Central memory CD8-positive, alpha-beta T cell (primary cell): ENCODE data around the gene OTULIN.

ENCODE experiments used
- ATAC-seq: fragments of 150-1000 bp; cut with Tn5 transposase; replicated peaks from 2 replicates; pipeline ENCODE4 v1.10.0; 2022; ENCODE audit warnings: mild to moderate bottlenecking, moderate FRiP score, moderate number of reproducible peaks; ENCODE audit not compliant: poor library complexity, severe bottlenecking; ENCODE audit errors: extremely low read depth
- DNase-seq, 2 donors: peaks; one replicate each; pipeline ENCODE4 v3.0.0; 2021; ENCODE audit warnings: low spot score in 2 of 2
- H3K27ac Mint-ChIP-seq: one replicate; pipeline ENCODE4 v1.8.0; 2022; ENCODE audit warnings: low read depth, mild to moderate bottlenecking, moderate library complexity, mixed read lengths
- H3K27me3 Mint-ChIP-seq: one replicate; pipeline ENCODE4 v1.8.0; 2022; ENCODE audit warnings: mixed read lengths
- H3K36me3 Mint-ChIP-seq: one replicate; pipeline ENCODE4 v1.8.0; 2022; ENCODE audit warnings: mild to moderate bottlenecking, moderate library complexity, mixed read lengths; ENCODE audit not compliant: insufficient read depth
- H3K4me1 Mint-ChIP-seq: one replicate; pipeline ENCODE4 v1.8.0; 2022; ENCODE audit warnings: mixed read lengths
- H3K4me3 Mint-ChIP-seq: one replicate; pipeline ENCODE4 v1.8.0; 2022; ENCODE audit warnings: mild to moderate bottlenecking, moderate library complexity, mixed read lengths
- H3K9me3 Mint-ChIP-seq: one replicate; pipeline ENCODE4 v1.8.0; 2022; ENCODE audit warnings: mixed read lengths

OTULIN gene

DNA sequence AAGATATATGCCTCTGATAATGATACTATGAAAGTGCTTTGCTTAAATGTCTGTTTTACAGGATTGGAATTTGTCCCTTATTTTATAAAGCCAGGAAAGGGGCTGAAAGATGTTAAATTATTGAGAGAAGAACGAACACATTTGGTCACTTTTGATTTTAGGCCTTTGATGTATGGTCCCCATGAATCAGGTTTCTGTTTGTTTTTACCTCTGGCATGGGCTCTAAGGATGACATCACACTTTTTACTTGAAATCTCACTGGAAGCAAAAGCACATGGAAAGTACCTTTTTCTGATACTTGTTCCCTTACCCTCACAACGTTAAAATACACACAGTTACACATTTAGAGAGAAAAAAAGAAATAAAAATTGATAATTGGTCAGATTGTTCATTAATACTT lies 6.9 kb downstream of the OTULIN start:
- peak overlapping the region; percentile 75 for H3K4me3 Mint-ChIP-seq
- ATAC-seq = no peak

DNA sequence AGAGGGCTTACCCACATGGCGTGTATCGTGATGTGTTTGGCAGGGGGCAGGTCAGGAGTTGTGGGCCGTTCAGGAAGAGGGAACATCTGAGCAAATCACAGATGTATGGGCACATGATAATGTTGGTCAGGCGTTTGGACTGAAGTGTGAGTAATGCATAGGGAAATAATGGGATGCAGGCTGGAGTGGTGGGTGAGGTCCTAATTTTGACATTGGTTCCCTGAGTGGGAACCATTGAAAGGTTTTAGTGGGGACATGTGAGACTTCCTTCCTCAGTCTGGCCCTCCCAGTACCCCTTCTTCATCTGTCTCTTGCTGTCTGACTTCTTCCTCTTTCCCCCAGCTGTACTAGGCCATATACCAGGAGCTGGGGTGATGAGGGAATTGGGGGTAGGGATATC lies 7.6 kb downstream of the OTULIN start:
- no peaks in the 10 kb centered on the region for H3K9me3 Mint-ChIP-seq
- no peaks in the 10 kb centered on the region for H3K27me3 Mint-ChIP-seq
- H3K4me3 Mint-ChIP-seq = peak overlapping the region; percentile 75
- H3K27ac Mint-ChIP-seq = peak overlapping the region; percentile 93
- peaks cover 38% of the 10 kb centered on the region for H3K36me3 Mint-ChIP-seq
- no peak for ATAC-seq
- H3K4me1 Mint-ChIP-seq = peaks cover 79% of the 10 kb centered on the region
- DNase-seq = no peak

More for the DNA sequence above, 6.9 kb downstream of the OTULIN start:
- Mint-ChIP-seq H3K36me3 (peaks cover 37% of the 10 kb centered on the region), H3K27ac (peak overlapping the region; percentile 93), H3K4me1 (peaks cover 82% of the 10 kb centered on the region), H3K27me3 (no peaks in the 10 kb centered on the region), H3K9me3 (no peaks in the 10 kb centered on the region)
- no peak for DNase-seq

DNA sequence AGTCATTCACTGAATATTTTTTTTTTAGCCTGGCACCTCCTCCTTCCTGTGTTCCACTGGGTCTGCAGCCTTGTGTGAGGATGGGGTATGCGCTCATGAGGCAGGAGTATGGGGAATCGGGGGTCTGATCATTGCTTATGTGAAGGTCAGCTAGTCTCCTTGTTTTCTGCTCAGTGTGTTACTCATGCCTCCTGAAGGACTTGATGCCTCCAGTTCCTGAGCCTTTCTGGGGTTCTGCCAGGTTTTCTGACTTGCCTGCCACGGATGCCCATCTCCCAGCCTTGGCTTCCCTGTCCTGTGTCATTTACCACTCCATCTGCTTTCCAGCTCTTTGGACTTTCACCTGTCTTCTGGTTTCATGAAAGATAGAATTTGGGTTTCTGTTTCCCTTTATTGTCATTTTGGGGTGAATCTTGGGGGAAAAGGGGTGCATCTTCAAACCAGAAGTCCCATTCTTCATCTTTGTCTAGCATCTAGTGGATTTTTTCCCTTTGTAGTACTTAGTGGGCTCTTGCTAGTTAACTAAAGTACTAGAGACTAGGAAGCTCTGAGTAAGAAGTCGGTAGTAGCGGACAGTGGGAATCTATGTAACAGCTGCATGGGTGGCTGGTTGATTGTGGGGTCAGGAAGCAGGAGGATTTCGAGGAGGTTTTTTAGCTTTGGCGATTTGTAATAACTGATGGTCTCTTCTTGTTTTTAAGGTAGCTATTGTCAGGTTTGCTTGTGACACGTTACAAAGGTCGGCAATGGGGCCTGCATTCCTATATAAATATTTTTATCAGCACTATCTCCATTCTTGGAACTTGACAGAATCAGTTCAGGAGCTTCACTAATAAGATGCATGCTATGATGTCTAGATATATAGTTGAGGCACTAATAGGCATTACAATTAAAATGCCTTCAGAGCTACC lies 8.2 kb downstream of the OTULIN start:
- H3K27ac Mint-ChIP-seq = peak overlapping the region; percentile 93
- H3K27me3 Mint-ChIP-seq = no peaks in the 10 kb centered on the region
- no peaks in the 10 kb centered on the region for H3K9me3 Mint-ChIP-seq
- ATAC-seq = no peak
- H3K4me3 Mint-ChIP-seq = peak overlapping the region; percentile 75
- H3K4me1 Mint-ChIP-seq = peaks cover 81% of the 10 kb centered on the region
- no peak for DNase-seq
- peaks cover 36% of the 10 kb centered on the region for H3K36me3 Mint-ChIP-seq

GRCh38 chr5:14673443-14673842 lies 8.9 kb downstream of the OTULIN start:
- Mint-ChIP-seq H3K9me3 (no peaks in the 10 kb centered on the region), H3K36me3 (peaks cover 35% of the 10 kb centered on the region), H3K4me3 (peak overlapping the region; percentile 75), H3K4me1 (peaks cover 81% of the 10 kb centered on the region), H3K27me3 (no peaks in the 10 kb centered on the region), H3K27ac (peak overlapping the region; percentile 93)
- ATAC-seq (no peak), DNase-seq (no peak)

DNA sequence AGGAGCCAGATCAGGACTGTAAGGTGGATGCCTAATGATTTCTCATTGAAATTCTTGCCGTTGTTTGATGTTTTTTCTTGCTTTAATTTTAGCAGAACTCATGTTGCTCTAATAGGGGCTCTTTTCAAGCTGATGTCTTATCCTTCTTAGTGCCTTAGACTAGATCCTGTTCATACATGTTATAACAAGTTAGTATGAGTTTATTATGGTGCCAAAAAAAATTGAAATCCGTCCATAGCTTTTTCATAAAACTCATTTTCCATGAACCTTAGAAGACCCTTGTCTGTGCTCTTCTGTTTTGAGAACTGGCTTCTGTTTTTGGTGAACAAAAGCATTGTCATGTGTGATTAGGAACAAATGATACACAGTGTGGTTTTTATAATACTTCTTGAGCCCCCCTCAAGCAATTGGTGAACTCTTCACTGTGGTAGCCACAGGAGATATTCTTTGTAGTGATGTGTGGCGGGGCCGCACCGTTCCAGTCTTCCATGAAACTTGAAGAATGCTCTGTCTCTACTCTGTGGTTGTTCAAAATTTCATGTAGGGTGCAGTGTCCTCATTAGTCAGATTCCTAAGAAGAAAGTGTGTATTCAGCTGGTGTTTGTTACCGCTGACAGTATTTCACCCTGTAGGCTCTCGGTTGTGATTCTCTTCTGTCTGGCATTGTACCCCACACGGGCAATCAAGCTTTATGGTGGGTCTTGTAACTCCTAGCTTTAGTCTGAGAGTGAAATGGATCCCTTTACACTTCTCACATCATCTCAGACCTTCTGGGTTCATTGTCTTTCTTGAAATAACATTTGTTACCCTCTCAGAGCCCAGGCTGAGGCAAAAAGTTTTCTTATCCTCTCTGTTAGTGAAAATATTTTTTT lies 10.7 kb downstream of the OTULIN start:
- peaks cover 40% of the 10 kb centered on the region for H3K36me3 Mint-ChIP-seq
- H3K27ac Mint-ChIP-seq = peak overlapping the region; percentile 95

DNA sequence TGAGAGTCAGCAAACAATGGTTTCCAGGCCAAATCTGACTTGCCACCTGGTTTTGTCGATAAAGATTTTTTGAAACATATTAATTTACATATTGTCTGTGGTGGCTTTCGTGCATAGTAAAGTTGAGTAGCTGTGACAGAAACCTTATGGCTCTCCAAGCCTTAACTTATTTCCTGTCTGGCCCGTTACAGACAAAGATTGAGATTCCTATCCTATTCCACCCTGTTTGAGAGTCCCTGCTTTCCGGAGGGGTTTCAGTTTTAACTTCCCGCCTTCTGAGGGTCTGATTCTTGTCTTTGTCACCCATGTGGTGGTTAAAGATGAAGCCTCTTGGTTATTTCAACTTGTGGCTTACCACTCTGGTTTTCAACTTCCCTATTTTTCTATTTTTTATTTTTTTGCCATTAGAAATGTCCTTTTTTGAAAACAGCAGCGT lies 11.4 kb downstream of the OTULIN start:
- ATAC-seq = peak; percentile 51
- Mint-ChIP-seq H3K9me3 (no peaks in the 10 kb centered on the region), H3K27me3 (no peaks in the 10 kb centered on the region), H3K4me1 (peaks cover 74% of the 10 kb centered on the region), H3K36me3 (peaks cover 45% of the 10 kb centered on the region), H3K4me3 (peak overlapping the region; percentile 76), H3K27ac (peak overlapping the region; percentile 95)
- no peak for DNase-seq

More for the DNA sequence above, 10.7 kb downstream of the OTULIN start:
- no peak for DNase-seq
- no peaks in the 10 kb centered on the region for H3K9me3 Mint-ChIP-seq
- peaks cover 80% of the 10 kb centered on the region for H3K4me1 Mint-ChIP-seq
- no peaks in the 10 kb centered on the region for H3K27me3 Mint-ChIP-seq
- H3K4me3 Mint-ChIP-seq = peak overlapping the region; percentile 76
- ATAC-seq = no peak

DNA sequence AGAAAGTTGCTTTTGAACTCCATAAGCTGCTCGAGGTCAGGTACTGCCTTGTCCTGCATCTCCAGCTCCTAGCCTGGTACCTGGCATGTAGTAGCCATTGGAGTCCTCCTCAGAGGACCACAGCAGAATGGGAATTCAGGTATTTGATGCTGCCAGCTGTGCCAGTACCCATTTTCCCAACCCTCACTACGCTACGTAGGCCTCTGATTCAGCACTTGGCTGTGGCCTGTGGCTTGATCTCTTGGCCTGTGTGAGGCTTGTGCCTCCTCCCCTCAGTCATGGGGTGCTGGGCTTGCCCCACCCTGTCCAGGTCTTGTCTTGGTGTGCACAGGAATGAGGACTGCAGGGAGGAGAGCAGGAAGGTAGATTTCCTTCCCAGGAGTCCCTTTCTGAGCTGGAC lies 11.8 kb downstream of the OTULIN start:
- no peaks in the 10 kb centered on the region for H3K9me3 Mint-ChIP-seq
- H3K36me3 Mint-ChIP-seq = peaks cover 44% of the 10 kb centered on the region
- peaks cover 70% of the 10 kb centered on the region for H3K4me1 Mint-ChIP-seq
- peak overlapping the region; percentile 95 for H3K27ac Mint-ChIP-seq
- peak; percentile 57 for ATAC-seq
- no peak for DNase-seq
- H3K4me3 Mint-ChIP-seq = peak overlapping the region; percentile 76
- H3K27me3 Mint-ChIP-seq = no peaks in the 10 kb centered on the region

GRCh38 chr5:14678773-14679334 lies 14.3 kb downstream of the OTULIN start:
- peak overlapping the region; percentile 60 for H3K27ac Mint-ChIP-seq
- peaks cover 44% of the 10 kb centered on the region for H3K4me1 Mint-ChIP-seq
- H3K9me3 Mint-ChIP-seq = no peaks in the 10 kb centered on the region
- no peaks in the 10 kb centered on the region for H3K27me3 Mint-ChIP-seq
- no peak for ATAC-seq
- no peak for DNase-seq
- no peak overlapping the region for H3K4me3 Mint-ChIP-seq
- peaks cover 59% of the 10 kb centered on the region for H3K36me3 Mint-ChIP-seq

GRCh38 chr5:14679595-14679994 lies 15.1 kb downstream of the OTULIN start:
- peaks cover 43% of the 10 kb centered on the region for H3K4me1 Mint-ChIP-seq
- H3K27me3 Mint-ChIP-seq = no peaks in the 10 kb centered on the region
- DNase-seq = no peak
- ATAC-seq = no peak
- H3K9me3 Mint-ChIP-seq = no peaks in the 10 kb centered on the region
- no peak overlapping the region for H3K27ac Mint-ChIP-seq
- peaks cover 58% of the 10 kb centered on the region for H3K36me3 Mint-ChIP-seq
- no peak overlapping the region for H3K4me3 Mint-ChIP-seq

DNA sequence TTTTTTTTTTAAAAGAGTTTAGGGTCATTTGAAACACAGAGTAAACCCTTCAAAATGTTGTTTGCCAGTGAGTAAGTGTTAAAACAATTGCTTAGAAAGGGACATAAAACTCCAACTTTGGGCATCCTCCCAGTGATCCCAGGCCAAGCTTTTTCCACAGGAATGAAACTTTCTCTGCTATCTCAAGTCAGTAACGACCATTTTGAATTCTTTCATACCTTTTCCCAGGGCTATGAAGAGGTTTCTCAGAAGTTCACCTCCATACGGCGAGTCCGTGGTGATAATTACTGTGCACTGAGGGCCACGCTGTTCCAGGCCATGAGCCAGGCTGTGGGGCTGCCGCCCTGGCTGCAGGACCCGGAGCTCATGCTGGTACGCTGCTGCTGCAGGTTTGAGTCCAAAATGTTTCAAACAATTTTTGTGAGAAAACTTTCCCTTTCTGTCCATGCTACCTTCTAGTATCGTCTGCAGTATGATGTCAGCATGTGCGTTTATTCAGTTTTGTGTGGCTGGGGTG lies 16.8 kb downstream of the OTULIN start:
- Mint-ChIP-seq H3K4me3 (no peak overlapping the region), H3K27me3 (no peaks in the 10 kb centered on the region), H3K27ac (no peak overlapping the region), H3K4me1 (peaks cover 40% of the 10 kb centered on the region), H3K9me3 (no peaks in the 10 kb centered on the region), H3K36me3 (peaks cover 59% of the 10 kb centered on the region)
- no peak for DNase-seq
- ATAC-seq = no peak

DNA sequence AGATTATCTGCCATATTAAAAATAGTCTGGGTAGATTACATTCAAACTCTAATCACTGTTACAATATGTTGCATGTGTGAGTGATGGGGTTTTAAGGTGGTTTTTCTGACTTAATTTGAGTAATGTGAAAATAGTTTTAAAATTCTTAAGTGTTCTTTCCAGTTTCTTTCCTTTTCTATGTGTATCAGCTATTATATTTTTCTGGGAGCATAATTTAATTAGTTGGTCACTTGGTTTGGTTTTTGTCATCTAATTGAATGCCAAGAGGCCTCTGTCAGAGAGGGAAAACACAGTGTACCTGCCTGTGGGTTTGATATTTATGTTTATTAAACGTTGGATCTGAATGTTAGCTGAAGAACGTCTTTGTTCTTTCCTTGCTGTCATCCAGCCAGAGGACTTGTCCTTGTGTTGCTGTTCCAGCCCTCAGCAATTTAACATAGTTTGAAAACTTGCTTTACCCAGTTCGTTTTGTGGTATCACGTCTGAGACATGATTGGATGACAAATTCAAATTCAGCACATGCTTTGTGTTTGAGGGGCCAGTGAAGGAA lies 19.5 kb downstream of the OTULIN start:
- Mint-ChIP-seq H3K9me3 (no peaks in the 10 kb centered on the region), H3K27me3 (no peaks in the 10 kb centered on the region), H3K36me3 (peaks cover 76% of the 10 kb centered on the region), H3K4me1 (peaks cover 20% of the 10 kb centered on the region), H3K4me3 (no peak overlapping the region), H3K27ac (no peak overlapping the region)
- ATAC-seq (no peak), DNase-seq (no peak)

DNA sequence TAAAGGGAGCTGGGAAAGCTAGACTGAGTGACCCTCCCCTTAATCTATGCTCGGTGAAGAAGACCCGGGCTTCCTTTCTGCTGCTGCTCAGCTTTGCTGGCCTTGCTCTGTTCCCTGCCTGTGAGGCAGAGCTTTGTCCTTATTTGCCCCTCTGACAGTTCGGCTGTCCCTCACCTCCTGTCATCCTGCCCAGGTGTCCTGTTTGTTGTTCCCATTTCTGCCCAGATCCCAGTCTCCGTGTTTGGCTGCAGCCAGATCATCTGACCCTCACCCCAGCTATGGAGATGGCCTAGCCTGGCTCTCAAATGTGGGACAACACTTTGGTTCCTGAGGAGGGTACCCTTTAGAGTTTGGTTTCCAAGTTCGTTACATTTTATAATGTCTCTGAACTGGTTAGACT lies 20.2 kb downstream of the OTULIN start:
- Mint-ChIP-seq H3K36me3 (peaks cover 76% of the 10 kb centered on the region), H3K27me3 (no peaks in the 10 kb centered on the region), H3K27ac (no peak overlapping the region), H3K4me3 (no peak overlapping the region), H3K9me3 (no peaks in the 10 kb centered on the region), H3K4me1 (peaks cover 17% of the 10 kb centered on the region)
- DNase-seq = no peak
- ATAC-seq = no peak
